ENCODE results near the gene STXBP5L. TPM values are rescaled to one million over a fixed set of nuclear protein-coding genes. Genes with fewer than 3 reads are reported as not detected.
"Not testable (repeated sequence)": the region's sequence is repeated elsewhere in the genome, so short reads cannot be mapped to it uniquely, and the experiment has no call there.

The STXBP5L gene
- total and polyA plus RNA-seq, 10 of the 15 experiments (the other 5 are each of a cell fraction or from before 2014, with no cell fraction given) = under 0.01 to 0.08 (median 0.04) TPM; not detected in 6

- ChIA-PET CTCF (no interaction called here), RAD21 (ENCODE audit: unreplicated experiment) (interaction anchor here (2.4 kb wide), 1 partner anchor 12 kb away, joined by 7 read pairs; no protein-coding TSS in a partner anchor), POLR2A (no interaction called here), SMC1A (ENCODE audit: uncharacterized antibody, unreplicated experiment) (no interaction called here)
- DNase-seq (ENCODE audit: low read depth, low spot score) (no peak), FAIRE-seq (no peak), ATAC-seq (no peak)
- Histone ChIP-seq H3K4me2 (ENCODE audit: control insufficient read depth, insufficient read depth) (no peak overlapping the region), H3K9ac (ENCODE audit: control insufficient read depth, insufficient read depth, low read length) (no peak overlapping the region), H3K4me3 (no peak overlapping the region), H2AFZ (ENCODE audit: control insufficient read depth, low read depth, low read length) (no peak overlapping the region), H3K79me2 (ENCODE audit: control insufficient read depth, insufficient read depth, low read length) (no peaks in the 10 kb centered on the region), H3K4me1 (ENCODE audit: control insufficient read depth, insufficient read depth, low read length) (no peaks in the 10 kb centered on the region), H3K27ac (ENCODE audit: control insufficient read depth, insufficient read depth) (no peak overlapping the region), H3K27me3 (replicated peaks in 1 of 2; ENCODE audit: control insufficient read depth in 2 of 2, insufficient read depth in 2 of 2, low read length in 1 of 2) (no peaks in the 10 kb centered on the region), H3K9me3 (replicated peaks; ENCODE audit: control insufficient read depth, insufficient read depth, low read length) (no peaks in the 10 kb centered on the region), H3K36me3 (ENCODE audit: control insufficient read depth in 2 of 2, insufficient read depth in 2 of 2, low read length in 1 of 2) (peaks cover 0 to 3% of the 10 kb centered on the region in 2 experiments; a peak in 2 of 4 replicates), H4K20me1 (ENCODE audit: control insufficient read depth, insufficient read depth) (no peaks in the 10 kb centered on the region)
- in situ Hi-C loops (cut with MboI) = no loop called here
- intact Hi-C loops (cut with micrococcal nuclease; ENCODE audit: unreplicated experiment) = no loop called here
- no peak for TF ChIP-seq SMC3 (IDR thresholded peaks at IDR 0.05; ENCODE audit: borderline replicate concordance, low read length)
- TF ChIP-seq STAT3 (IDR thresholded peaks at IDR 0.05; ENCODE audit: low read depth, low read length) = no peak
- TF ChIP-seq TARDBP (IDR thresholded peaks at IDR 0.05; ENCODE audit: borderline replicate concordance) = no peak
- no TSS peak for BruUV-seq (replicated peaks)
- WGBS (ENCODE audit: insufficient coverage, insufficient replicate concordance, low lambda C conversion rate, missing lambda C conversion rate) = 100% methylated on average over 1 of the region's 1 CpG
Observed at GRCh38 chr3:121443456-121443855, 535.5 kb downstream of the STXBP5L start.

GRCh38 chr3:121451752-121452151, 543.7 kb downstream of the STXBP5L start:
- POLR2A ChIA-PET; H3K4me2 ChIP-seq (ENCODE audit: control insufficient read depth, insufficient read depth); H3K79me2 ChIP-seq (ENCODE audit: control insufficient read depth, insufficient read depth, low read length); H3K4me3 ChIP-seq; H3K9ac ChIP-seq (ENCODE audit: control insufficient read depth, insufficient read depth, low read length); BruUV-seq (replicated peaks); FAIRE-seq; H3K27me3 ChIP-seq (replicated peaks in 1 of 2; ENCODE audit: control insufficient read depth in 2 of 2, insufficient read depth in 2 of 2, low read length in 1 of 2); H3K27ac ChIP-seq (ENCODE audit: control insufficient read depth, insufficient read depth); DNase-seq (ENCODE audit: low read depth, low spot score); ATAC-seq; in situ Hi-C loops (cut with MboI); H4K20me1 ChIP-seq (ENCODE audit: control insufficient read depth, insufficient read depth); RAD21 ChIA-PET (ENCODE audit: unreplicated experiment); H2AFZ ChIP-seq (ENCODE audit: control insufficient read depth, low read depth, low read length); H3K36me3 ChIP-seq (ENCODE audit: control insufficient read depth in 2 of 2, insufficient read depth in 2 of 2, low read length in 1 of 2); intact Hi-C loops (cut with micrococcal nuclease; ENCODE audit: unreplicated experiment); H3K9me3 ChIP-seq (replicated peaks; ENCODE audit: control insufficient read depth, insufficient read depth, low read length); CTCF ChIA-PET; H3K4me1 ChIP-seq (ENCODE audit: control insufficient read depth, insufficient read depth, low read length): not testable (repeated sequence)
- WGBS (ENCODE audit: insufficient coverage, insufficient replicate concordance, low lambda C conversion rate, missing lambda C conversion rate) = 80% methylated on average over 12 of the region's 12 CpGs
- SMC1A ChIA-PET (ENCODE audit: uncharacterized antibody, unreplicated experiment) = interaction anchor here (1.4 kb wide), 1 partner anchor 10 kb away, joined by 3 read pairs; no protein-coding TSS in a partner anchor
